HUES6 (cell line): ENCODE measurements around the gene USP34.

ENCODE experiments used
- H3K27ac ChIP-seq: 2 replicates; pipeline ENCODE4 v1.7.0; 2013; ENCODE audit warnings: low read depth, mild to moderate bottlenecking, low read length, inconsistent platforms
- H3K27me3 ChIP-seq: 2 replicates; pipeline ENCODE4 v1.6.1; 2013; ENCODE audit warnings: low read length; ENCODE audit not compliant: control insufficient read depth, insufficient read depth
- H3K36me3 ChIP-seq: 2 replicates; pipeline ENCODE4 v1.6.1; 2013; ENCODE audit warnings: low read length; ENCODE audit not compliant: control insufficient read depth, insufficient read depth
- H3K4me1 ChIP-seq: 2 replicates; pipeline ENCODE4 v1.6.1; 2013; ENCODE audit warnings: low read length; ENCODE audit not compliant: control insufficient read depth, insufficient read depth
- H3K4me3 ChIP-seq: 2 replicates; pipeline ENCODE4 v1.5.1; 2013; ENCODE audit warnings: low read depth, low read length
- H3K9ac ChIP-seq: one replicate; pipeline ENCODE4 v1.6.1; 2013; ENCODE audit warnings: mild to moderate bottlenecking, low read length
- H3K9me3 ChIP-seq: 2 replicates; pipeline ENCODE4 v1.6.1; 2013; ENCODE audit warnings: low read depth, low read length; ENCODE audit not compliant: control insufficient read depth, insufficient read depth

The USP34 gene

GRCh38 chr2:61183795-61184194 lies 287.1 kb downstream of the USP34 start:
- no peak overlapping the region for H3K27ac ChIP-seq
- no peak overlapping the region for H3K9ac ChIP-seq
- H3K27me3 ChIP-seq = no peaks in the 10 kb centered on the region
- peaks cover 99% of the 10 kb centered on the region for H3K36me3 ChIP-seq
- H3K9me3 ChIP-seq = no peaks in the 10 kb centered on the region
- peaks cover 19% of the 10 kb centered on the region; the same call in 1 of the 2 replicates for H3K4me1 ChIP-seq
- H3K4me3 ChIP-seq = no peak overlapping the region

DNA sequence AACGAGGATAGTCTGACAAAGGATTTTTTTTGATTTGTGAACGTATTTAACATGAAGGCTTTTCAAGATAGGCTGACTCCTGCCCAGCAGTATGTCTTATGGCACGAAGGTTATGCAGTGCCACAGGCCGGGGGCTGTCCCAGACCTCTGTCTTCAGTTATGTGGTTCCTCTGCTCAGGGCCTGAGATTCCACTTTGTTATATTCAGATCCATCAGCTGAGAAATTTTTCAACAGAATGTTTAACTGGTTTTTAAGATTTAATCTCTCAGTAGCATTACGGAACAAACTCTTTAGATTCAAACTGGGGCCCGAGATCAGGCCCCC lies 288.9 kb downstream of the USP34 start:
- H3K4me3 ChIP-seq = no peak overlapping the region
- peaks cover 81% of the 10 kb centered on the region for H3K36me3 ChIP-seq
- H3K27ac ChIP-seq = no peak overlapping the region
- H3K9me3 ChIP-seq = no peaks in the 10 kb centered on the region
- H3K9ac ChIP-seq = no peak overlapping the region
- H3K4me1 ChIP-seq = peaks cover 27% of the 10 kb centered on the region
- no peaks in the 10 kb centered on the region for H3K27me3 ChIP-seq

DNA sequence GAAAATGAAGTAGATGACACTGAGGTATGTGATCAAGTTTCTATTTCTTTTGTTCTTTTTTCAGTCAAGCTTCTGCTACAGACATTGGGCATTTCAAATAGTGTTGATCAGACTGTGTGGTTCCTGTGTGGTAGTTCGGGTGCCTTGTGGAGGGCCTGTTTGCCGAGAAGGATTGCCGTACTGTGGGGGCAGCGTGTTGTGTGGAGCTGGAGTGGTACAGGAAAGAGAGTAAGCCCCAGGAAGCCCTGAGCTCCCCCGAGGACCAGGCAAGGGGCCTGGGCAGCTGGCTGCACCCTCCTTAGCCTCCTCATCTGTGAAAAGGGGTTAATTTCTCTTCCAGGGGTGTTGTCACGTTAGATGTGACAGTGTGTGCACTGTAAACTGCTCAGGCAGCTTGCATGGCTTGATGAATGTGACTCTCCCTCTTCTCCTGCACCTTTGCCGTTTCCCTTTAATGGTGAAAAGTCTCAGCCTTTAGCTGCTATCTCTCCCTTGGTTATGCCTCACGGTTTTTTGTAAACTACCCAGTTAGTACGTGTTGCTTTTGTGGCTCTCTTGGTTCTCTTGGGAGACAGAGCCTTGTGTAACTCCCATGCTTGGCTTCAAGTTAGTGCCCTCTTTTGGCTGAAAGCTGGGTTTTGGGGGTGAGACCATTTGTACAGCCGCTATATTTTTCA lies 289.4 kb downstream of the USP34 start:
- Histone ChIP-seq H3K36me3 (peaks cover 76% of the 10 kb centered on the region), H3K4me3 (no peak overlapping the region), H3K9ac (no peak overlapping the region), H3K27ac (no peak overlapping the region), H3K4me1 (peaks cover 29% of the 10 kb centered on the region), H3K9me3 (no peaks in the 10 kb centered on the region), H3K27me3 (0 out of 2 replicates have a peak, but pooled peaks cover under 1% of the 10 kb centered on the region)

DNA sequence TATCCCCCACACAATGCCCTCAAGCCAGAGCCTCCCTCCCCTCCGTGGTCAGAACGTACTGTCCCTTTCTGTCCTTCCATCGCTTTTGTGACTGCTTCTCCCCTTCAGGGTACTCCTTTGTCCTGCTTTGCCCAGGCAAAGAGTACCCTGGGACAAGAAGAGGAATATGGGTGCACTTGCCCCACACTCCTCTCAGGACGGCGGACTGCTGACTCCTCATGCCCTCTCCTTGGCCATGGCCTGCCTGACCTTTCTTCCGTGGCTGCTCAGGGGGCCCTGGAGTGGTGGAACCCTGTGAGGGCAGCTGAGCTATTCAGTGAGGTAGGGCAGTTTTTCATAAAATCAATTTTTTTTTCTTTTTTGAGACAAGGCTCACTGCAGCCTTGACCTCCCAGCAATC lies 290.2 kb downstream of the USP34 start:
- Histone ChIP-seq H3K4me3 (no peak overlapping the region), H3K27ac (no peak overlapping the region; the same call in 1 of the 2 replicates), H3K27me3 (peaks cover 5% of the 10 kb centered on the region), H3K9me3 (no peaks in the 10 kb centered on the region), H3K36me3 (peaks cover 68% of the 10 kb centered on the region), H3K9ac (peak overlapping the region; percentile 12), H3K4me1 (peaks cover 32% of the 10 kb centered on the region)

GRCh38 chr2:61179701-61180639 lies 290.9 kb downstream of the USP34 start:
- no peaks in the 10 kb centered on the region for H3K9me3 ChIP-seq
- H3K36me3 ChIP-seq = peaks cover 61% of the 10 kb centered on the region
- H3K27me3 ChIP-seq = peaks cover 6% of the 10 kb centered on the region
- peak overlapping the region; percentile 40 for H3K9ac ChIP-seq
- peak overlapping the region; percentile 19; the same call in 1 of the 2 replicates for H3K27ac ChIP-seq
- peaks cover 27% of the 10 kb centered on the region for H3K4me1 ChIP-seq
- peak overlapping the region; percentile 13; the same call in 1 of the 2 replicates for H3K4me3 ChIP-seq

- no peak overlapping the region for H3K9ac ChIP-seq
- peaks cover 25% of the 10 kb centered on the region for H3K4me1 ChIP-seq
- H3K9me3 ChIP-seq = no peaks in the 10 kb centered on the region
- H3K27me3 ChIP-seq = peaks cover 9% of the 10 kb centered on the region
- H3K36me3 ChIP-seq = peaks cover 50% of the 10 kb centered on the region
- H3K4me3 ChIP-seq = peak overlapping the region; percentile 81
- no peak overlapping the region for H3K27ac ChIP-seq
Measured at GRCh38 chr2:61178603-61179545, 292.0 kb downstream of the USP34 start.

DNA sequence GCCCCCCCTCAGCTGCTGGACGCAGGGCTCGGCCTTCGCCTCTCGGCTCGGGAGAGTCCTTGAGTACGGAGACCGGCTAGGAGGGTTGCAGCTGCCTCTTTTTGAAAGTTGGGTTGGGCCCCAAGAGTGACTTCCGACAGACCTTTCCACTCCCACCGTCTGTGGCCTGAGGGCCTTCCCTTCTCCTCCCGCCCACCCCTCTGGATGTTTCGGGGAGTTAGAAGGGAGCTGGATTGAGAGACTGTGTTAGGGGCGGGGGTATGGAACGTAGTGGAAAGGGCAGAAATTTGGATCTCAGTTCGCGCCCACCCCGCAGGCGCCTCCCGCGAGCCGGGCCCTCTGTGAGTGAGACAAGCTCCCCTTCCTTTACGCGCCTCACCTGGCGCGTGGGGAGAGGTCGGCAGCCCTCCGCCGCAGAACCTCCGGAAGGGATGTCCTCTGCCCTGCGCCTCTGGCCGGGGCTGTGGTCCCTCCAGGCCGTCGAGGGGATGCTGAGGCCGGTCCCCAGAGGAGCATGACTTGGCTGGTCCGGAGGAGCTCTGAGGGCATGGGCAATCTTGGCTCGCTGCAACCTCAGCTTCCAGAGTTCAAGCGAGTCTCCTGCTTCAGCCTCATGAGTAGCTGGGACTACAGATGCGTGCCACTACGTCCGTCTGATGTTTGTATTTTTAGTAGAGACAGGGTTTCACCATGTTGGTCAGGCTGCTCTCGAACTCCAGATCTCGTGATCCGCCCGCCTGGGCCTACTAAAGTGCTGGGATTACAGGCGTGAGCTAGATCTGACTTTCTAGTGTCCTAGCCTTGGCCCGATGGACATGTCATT lies 292.9 kb downstream of the USP34 start:
- Histone ChIP-seq H3K27ac (peak overlapping the region; percentile 96), H3K36me3 (peaks cover 41% of the 10 kb centered on the region), H3K9ac (peak overlapping the region; percentile 92), H3K27me3 (peaks cover 9% of the 10 kb centered on the region), H3K4me1 (peaks cover 25% of the 10 kb centered on the region), H3K9me3 (no peaks in the 10 kb centered on the region), H3K4me3 (peak overlapping the region; percentile 81)

DNA sequence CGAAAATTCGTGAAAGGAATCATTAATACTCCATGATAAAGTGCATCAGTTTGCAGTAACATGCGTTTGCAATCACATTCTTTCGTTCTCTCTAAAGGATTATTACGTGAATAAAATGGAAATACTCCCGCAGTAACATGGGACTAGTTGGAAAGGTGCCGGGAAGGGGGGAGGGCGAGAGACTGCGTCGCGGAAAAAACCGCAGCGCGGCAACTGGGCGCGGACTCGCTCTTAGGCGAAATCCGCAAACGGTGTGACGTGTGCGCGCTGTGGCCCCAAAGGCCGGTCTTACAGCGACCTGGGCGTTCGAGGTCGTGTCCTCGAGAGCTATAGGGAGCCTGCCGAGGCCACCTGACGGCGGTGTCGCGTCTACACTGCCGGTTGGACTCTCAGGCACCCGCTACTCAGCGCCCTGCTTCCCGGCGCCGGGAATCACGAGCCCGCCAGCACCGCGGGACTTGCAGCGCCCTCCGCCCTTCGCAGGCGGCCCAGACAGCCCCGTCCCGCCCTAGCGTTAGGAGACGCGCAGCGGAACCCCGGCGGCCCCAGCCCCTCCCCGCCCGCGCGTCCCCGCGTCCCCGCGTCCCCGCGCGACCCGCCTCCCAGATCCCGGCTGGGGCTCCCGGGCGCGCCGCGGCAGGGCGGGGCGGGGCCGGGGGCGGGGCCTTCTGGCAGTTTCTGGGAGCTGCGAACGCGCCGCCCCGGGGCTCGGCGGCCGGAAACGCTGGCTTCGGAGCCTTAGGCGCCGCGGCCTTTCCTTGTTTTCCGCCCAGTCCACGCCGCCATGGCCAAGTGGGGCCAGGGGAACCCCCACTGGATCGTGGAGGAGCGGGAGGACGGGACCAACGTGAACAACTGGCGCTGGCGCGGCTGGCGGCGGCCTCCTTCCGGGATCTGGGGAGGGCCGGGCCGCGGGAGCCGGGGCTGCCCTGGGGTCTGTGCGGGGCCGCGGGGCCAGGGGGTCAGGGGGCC lies 293.8 kb downstream of the USP34 start:
- peak overlapping the region; percentile 95 for H3K9ac ChIP-seq
- peak overlapping the region; percentile 81 for H3K4me3 ChIP-seq
- H3K9me3 ChIP-seq = no peaks in the 10 kb centered on the region
- peaks cover 33% of the 10 kb centered on the region for H3K36me3 ChIP-seq
- peak overlapping the region; percentile 96 for H3K27ac ChIP-seq
- H3K4me1 ChIP-seq = peaks cover 25% of the 10 kb centered on the region
- peaks cover 9% of the 10 kb centered on the region for H3K27me3 ChIP-seq

- Histone ChIP-seq H3K27me3 (peaks cover 9% of the 10 kb centered on the region), H3K4me1 (peaks cover 24% of the 10 kb centered on the region), H3K36me3 (peaks cover 13% of the 10 kb centered on the region), H3K27ac (no peak overlapping the region), H3K4me3 (no peak overlapping the region), H3K9ac (no peak overlapping the region), H3K9me3 (no peaks in the 10 kb centered on the region)
Measured at GRCh38 chr2:61175036-61175435, 295.9 kb downstream of the USP34 start.
